Progenitor cell of endocrine pancreas (in vitro differentiated cells): ENCODE results near the gene COL26A1. TPM values are rescaled to one million over a fixed set of nuclear protein-coding genes. Genes with fewer than 3 reads are reported as not detected.
"Not testable (repeated sequence)": the region's sequence is repeated elsewhere in the genome, so short reads cannot be mapped to it uniquely, and the experiment has no call there.

Source experiments
- DNase-seq: peaks from one replicate; pipeline ENCODE4 v3.0.0; 2021; ENCODE audit warnings: low spot score; ENCODE audit not compliant: unreplicated experiment
- H3K27ac Mint-ChIP-seq: 2 replicates; pipeline ENCODE4 v1.8.0; 2021; ENCODE audit warnings: mild to moderate bottlenecking, moderate library complexity, mixed read lengths
- H3K27me3 Mint-ChIP-seq: 2 replicates; pipeline ENCODE4 v1.8.0; 2021; ENCODE audit warnings: mixed read lengths
- H3K36me3 Mint-ChIP-seq: 2 replicates; pipeline ENCODE4 v1.8.0; 2022; ENCODE audit warnings: mixed read lengths; ENCODE audit not compliant: insufficient read depth
- H3K4me1 Mint-ChIP-seq: 2 replicates; pipeline ENCODE4 v1.8.0; 2021; ENCODE audit warnings: low read depth, mixed read lengths
- H3K4me3 Mint-ChIP-seq: 2 replicates; pipeline ENCODE4 v1.8.0; 2021; ENCODE audit warnings: low read depth, mild to moderate bottlenecking, moderate library complexity, mixed read lengths
- H3K9me3 Mint-ChIP-seq: 2 replicates; pipeline ENCODE4 v1.8.0; 2021; ENCODE audit warnings: low read depth, mixed read lengths
- total RNA-seq: library from RNA; stranded (reverse); gene quantifications from 2 replicates; pipeline ENCODE4 v1.2.1, GENCODE V29; 2021
- TF ChIP-seq, protein P1 (sequence below): fragments of 200-600 bp; sonication (generic); IDR thresholded peaks from one replicate; pipeline ENCODE4 v1.5.0; 2021; ENCODE audit warnings: antibody characterized with exemption, mild to moderate bottlenecking; ENCODE audit not compliant: unreplicated experiment

COL26A1 gene
- total RNA-seq, 1 donor from 2014 or later: 46.2 TPM

DNA sequence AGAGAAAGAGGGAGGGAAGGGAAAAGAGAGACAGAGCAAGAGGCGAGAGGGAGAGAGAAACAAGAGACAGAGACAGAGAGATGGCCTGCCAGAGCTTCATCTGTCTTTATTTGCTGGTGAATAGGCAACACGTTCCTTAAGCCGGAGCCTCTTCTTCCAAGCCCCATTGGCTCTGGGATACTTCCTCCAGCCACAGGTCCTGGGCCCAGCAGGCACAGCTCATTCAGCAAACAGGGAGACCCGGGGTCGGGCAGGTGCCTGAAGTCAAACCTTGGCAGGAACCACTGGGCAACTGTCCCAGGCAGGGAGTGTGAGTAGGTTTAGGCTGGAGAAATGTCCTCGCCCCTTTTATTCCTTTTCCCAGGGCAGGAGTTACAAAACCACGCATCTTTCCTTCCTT lies 198.2 kb downstream of the COL26A1 start:
- TF ChIP-seq, protein P1, sequence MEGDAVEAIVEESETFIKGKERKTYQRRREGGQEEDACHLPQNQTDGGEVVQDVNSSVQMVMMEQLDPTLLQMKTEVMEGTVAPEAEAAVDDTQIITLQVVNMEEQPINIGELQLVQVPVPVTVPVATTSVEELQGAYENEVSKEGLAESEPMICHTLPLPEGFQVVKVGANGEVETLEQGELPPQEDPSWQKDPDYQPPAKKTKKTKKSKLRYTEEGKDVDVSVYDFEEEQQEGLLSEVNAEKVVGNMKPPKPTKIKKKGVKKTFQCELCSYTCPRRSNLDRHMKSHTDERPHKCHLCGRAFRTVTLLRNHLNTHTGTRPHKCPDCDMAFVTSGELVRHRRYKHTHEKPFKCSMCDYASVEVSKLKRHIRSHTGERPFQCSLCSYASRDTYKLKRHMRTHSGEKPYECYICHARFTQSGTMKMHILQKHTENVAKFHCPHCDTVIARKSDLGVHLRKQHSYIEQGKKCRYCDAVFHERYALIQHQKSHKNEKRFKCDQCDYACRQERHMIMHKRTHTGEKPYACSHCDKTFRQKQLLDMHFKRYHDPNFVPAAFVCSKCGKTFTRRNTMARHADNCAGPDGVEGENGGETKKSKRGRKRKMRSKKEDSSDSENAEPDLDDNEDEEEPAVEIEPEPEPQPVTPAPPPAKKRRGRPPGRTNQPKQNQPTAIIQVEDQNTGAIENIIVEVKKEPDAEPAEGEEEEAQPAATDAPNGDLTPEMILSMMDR: no peak
- Mint-ChIP-seq H3K9me3 (no peaks in the 10 kb centered on the region), H3K4me3 (no peak overlapping the region), H3K4me1 (peaks cover 1% of the 10 kb centered on the region), H3K27me3 (peaks cover 16% of the 10 kb centered on the region), H3K27ac (no peak overlapping the region), H3K36me3 (no peaks in the 10 kb centered on the region)
- no peak for DNase-seq

GRCh38 chr7:101561293-101561692 lies 198.6 kb downstream of the COL26A1 start:
- peaks cover 16% of the 10 kb centered on the region for H3K27me3 Mint-ChIP-seq
- H3K9me3 Mint-ChIP-seq, DNase-seq, H3K4me3 Mint-ChIP-seq, H3K36me3 Mint-ChIP-seq, H3K27ac Mint-ChIP-seq, H3K4me1 Mint-ChIP-seq: not testable (repeated sequence)

DNA sequence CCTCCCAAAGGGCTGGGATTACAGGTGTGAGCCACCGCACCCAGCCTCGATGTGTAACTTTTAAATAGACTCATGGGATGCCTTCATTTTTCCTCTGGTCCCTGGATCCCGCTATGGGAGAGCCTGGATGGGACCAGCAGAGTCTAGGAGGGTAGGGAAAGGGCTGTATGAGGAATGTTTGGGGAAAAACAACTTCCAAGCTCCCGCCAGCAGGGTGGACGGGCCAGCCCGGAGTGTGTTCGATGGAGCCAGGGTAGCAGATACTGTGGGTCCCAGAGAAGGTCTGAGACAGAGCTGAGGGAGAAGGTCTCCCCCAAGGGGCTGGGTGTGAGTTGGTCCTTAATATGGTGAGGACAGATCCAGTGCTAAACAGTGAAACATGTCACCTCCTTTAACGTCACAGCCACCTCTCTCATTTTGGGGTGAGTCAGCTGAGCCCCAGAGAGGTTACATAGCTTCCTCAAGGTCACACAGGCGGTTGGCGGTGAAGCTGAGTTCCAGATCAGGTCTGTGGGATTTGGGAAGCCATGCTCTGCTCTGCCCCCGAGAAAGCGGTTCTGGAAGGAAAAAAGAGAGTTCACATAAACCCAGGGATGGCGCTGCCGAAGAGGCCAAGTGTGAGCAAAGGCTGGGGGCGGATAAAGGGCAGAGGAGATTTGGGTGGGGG lies 200.0 kb downstream of the COL26A1 start:
- no peak overlapping the region for H3K4me3 Mint-ChIP-seq
- no peak for DNase-seq
- TF ChIP-seq, protein P1: no peak
- H3K4me1 Mint-ChIP-seq: peaks cover 1% of the 10 kb centered on the region
- no peaks in the 10 kb centered on the region for H3K36me3 Mint-ChIP-seq
- H3K9me3 Mint-ChIP-seq: no peaks in the 10 kb centered on the region
- H3K27me3 Mint-ChIP-seq: peaks cover 16% of the 10 kb centered on the region
- no peak overlapping the region for H3K27ac Mint-ChIP-seq

DNA sequence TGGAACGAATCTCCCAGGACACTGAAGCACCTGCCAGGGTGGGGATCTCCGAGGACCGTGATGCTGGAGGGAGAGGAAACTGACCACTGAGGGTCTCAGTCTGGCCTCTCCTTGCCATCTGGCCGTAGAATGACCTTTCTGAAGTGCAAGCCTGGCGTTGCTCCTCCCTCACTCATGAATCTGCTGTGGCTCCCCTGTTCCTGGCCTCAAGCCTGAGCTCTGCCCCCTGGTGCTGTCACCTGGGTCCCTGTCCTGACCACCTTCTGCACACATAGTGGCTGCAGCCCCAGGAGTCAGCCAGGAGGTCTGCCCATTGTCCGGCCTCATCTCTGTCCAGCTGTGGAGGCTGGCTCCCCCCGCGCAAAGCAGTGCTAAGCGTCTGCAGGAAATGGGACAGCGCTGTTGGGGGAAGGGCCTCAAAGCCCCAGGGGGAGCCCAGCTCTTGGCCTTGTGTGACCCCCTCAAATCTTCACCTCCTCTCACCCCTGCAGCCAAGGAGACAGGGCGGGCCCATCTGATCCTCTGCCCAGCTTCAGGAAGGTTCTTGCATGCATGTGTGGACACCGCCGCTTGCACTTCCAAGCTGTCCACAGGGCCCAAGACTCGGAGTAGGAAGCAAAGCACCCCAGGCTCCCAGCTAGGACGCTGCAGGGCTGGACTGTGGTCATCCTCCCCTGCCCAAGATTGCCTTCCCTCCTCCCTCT lies 200.7 kb downstream of the COL26A1 start:
- H3K27me3 Mint-ChIP-seq: peaks cover 17% of the 10 kb centered on the region
- TF ChIP-seq, protein P1: no peak
- no peak for DNase-seq
- no peaks in the 10 kb centered on the region for H3K36me3 Mint-ChIP-seq
- H3K27ac Mint-ChIP-seq: no peak overlapping the region
- H3K4me1 Mint-ChIP-seq: peaks cover 1% of the 10 kb centered on the region
- H3K4me3 Mint-ChIP-seq: no peak overlapping the region
- H3K9me3 Mint-ChIP-seq: no peaks in the 10 kb centered on the region

DNA sequence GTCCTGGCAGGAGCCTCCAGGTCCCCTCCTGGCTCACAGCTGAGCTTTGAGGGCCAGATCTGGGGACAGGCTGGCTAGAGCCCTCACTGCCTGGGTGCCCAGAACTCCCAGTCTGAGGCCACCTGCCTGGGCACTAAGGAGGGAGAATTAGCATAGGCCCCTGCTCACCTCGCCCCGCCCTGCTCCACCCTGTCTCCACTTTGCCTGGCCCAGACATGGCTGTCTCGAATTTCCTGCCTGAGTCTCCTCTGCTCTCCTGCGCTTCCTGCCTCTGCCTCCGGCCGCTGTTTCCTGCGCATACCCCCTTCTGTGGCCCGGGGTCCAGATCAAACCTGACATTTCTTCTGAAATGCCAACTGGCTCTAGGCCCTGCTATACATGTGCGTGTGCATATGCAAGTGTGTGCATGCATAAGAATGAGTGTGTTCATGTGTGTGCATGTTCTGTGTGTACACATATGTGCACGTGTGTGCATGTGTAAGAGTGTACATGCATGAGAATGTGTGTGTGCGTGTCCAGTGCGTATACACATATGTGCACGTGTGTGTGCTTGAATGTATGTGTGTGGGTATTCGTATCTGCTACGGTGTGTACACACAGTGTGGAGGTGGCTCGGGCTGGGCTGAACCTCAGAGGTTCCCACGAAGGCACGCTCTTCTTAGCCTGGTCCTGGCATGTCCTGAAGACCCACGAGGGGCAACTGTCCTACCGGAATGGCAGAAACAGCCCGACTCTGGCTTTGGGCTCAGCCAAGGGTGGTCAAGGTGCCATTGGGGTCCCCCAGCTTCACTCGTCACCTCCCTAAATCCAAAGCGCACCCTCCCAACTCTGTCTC lies 201.5 kb downstream of the COL26A1 start:
- Mint-ChIP-seq H3K9me3 (no peaks in the 10 kb centered on the region), H3K4me1 (peaks cover 1% of the 10 kb centered on the region), H3K4me3 (no peak overlapping the region), H3K27ac (no peak overlapping the region), H3K36me3 (no peaks in the 10 kb centered on the region), H3K27me3 (peaks cover 19% of the 10 kb centered on the region)
- no peak for DNase-seq
- TF ChIP-seq, protein P1: no peak
